K562 (cell line): ENCODE measurements around the gene RELL2. TPM values are rescaled to one million over a fixed set of nuclear protein-coding genes. Genes with fewer than 3 reads are reported as not detected.

Experiments
- ATAC-seq: fragments of 200-7000 bp; cut with Tn5 transposase; 3 replicates; pipeline ENCODE4 v1.9.1; 2020; ENCODE audit warnings: moderate library complexity
- BruUV-seq: library from RNA; stranded (reverse); fragments of 400-500 nt; replicated peaks from 2 replicates; lab custom pipeline; 2021; lab: Mats Ljungman, UMichigan
- CTCF ChIA-PET: fragments of 300-600 bp; formaldehyde crosslinking; extraction: SDS; loops from one replicate; lab custom pipeline; 2021; ENCODE audit warnings: low intra/inter-chr PET ratio; lab: Yijun Ruan, JAX
- POLR2A ChIA-PET: fragments of 300-600, 350-650 bp; sonication (Branson Sonifier 250); formaldehyde crosslinking; extraction: SDS; loops from one replicate; lab custom pipeline; 2021; ENCODE audit warnings: antibody characterized with exemption, inconsistent platforms; lab: Yijun Ruan, JAX
- DNase-seq, 4 experiments: peaks; one replicate each; pipeline versions ENCODE4 v3.0.0 to v3.0.0-alpha.2; 2011 to 2018; ENCODE audit warnings: low spot score in 3 of 4, mixed read lengths in 3 of 4; ENCODE audit errors: extremely low read depth in 1 of 4
- FAIRE-seq: peaks from 2 replicates; lab custom pipeline; 2011; peaks lifted over from hg19 to GRCh38; lab: Jason Lieb, UNC
- H2AFZ ChIP-seq: 2 replicates; pipeline ENCODE4 v1.6.0; 2011; ENCODE audit warnings: low read depth, low read length, control low read depth, inconsistent platforms
- H3K27ac ChIP-seq: fragments of 200-600 bp; 3 replicates; pipeline ENCODE4 v1.8.0; 2011; ENCODE audit warnings: low read depth, mild to moderate bottlenecking, control low read depth, inconsistent platforms, low read length, moderate library complexity, mixed read lengths; ENCODE audit errors: extremely low read depth
- H3K27me3 ChIP-seq, 2 experiments: fragments of 300-600 bp in 1 of 2; 2 replicates in 1 of 2; 3 replicates in 1 of 2; pipeline versions ENCODE4 v1.6.0 to v1.8.0; 2011; ENCODE audit warnings: inconsistent platforms in 2 of 2, low read length in 2 of 2, mild to moderate bottlenecking in 1 of 2, mixed read lengths in 1 of 2, moderate library complexity in 1 of 2; ENCODE audit not compliant: control insufficient read depth in 2 of 2, insufficient read depth in 2 of 2
- H3K36me3 ChIP-seq: fragments of 300-600 bp; 3 replicates; pipeline ENCODE4 v1.8.0; 2011; ENCODE audit warnings: mild to moderate bottlenecking, low read length, inconsistent platforms; ENCODE audit not compliant: control insufficient read depth, insufficient read depth
- H3K4me1 ChIP-seq, 2 experiments: fragments of 200-600 bp in 1 of 2; replicated peaks in 1 of 2; 2 replicates in 1 of 2; 3 replicates in 1 of 2; pipeline versions ENCODE4 v1.5.1 to v1.8.0; 2011; ENCODE audit warnings: inconsistent platforms in 2 of 2, low read length in 2 of 2, mild to moderate bottlenecking in 1 of 2, mixed read lengths in 1 of 2, moderate library complexity in 1 of 2; ENCODE audit not compliant: control insufficient read depth in 2 of 2, insufficient read depth in 2 of 2
- H3K4me2 ChIP-seq: 2 replicates; pipeline ENCODE4 v1.6.1; 2011; ENCODE audit warnings: low read length, control low read depth, inconsistent platforms, mixed read lengths; ENCODE audit not compliant: insufficient read depth
- H3K4me3 ChIP-seq: fragments of 200-600 bp; sonication (generic), shearing (Covaris generic); 2 replicates; pipeline ENCODE4 v1.5.1; 2016; ENCODE audit warnings: control low read depth, inconsistent platforms
- H3K79me2 ChIP-seq: fragments of 200-600 bp; 3 replicates; pipeline ENCODE4 v1.8.0; 2011; ENCODE audit warnings: low read length, inconsistent platforms; ENCODE audit not compliant: control insufficient read depth, insufficient read depth
- H3K9ac ChIP-seq, 2 experiments: 2 replicates each; pipeline versions ENCODE4 v1.6.0 to v1.6.1; 2011; ENCODE audit warnings: low read depth in 2 of 2, low read length in 2 of 2, control low read depth in 1 of 2, inconsistent platforms in 1 of 2, mild to moderate bottlenecking in 1 of 2, mixed read lengths in 1 of 2; ENCODE audit not compliant: insufficient read depth in 1 of 2
- H3K9me1 ChIP-seq: one replicate; pipeline ENCODE4 v1.6.0; 2011; ENCODE audit warnings: inconsistent platforms, mild to moderate bottlenecking, low read length, moderate library complexity; ENCODE audit not compliant: control insufficient read depth, insufficient read depth
- H3K9me3 ChIP-seq: replicated peaks from 2 replicates; pipeline ENCODE4 v1.5.1; 2011; ENCODE audit warnings: low read depth, low read length, inconsistent platforms; ENCODE audit not compliant: control insufficient read depth, insufficient read depth
- H4K20me1 ChIP-seq: replicated peaks from 2 replicates; pipeline ENCODE4 v1.6.1; 2011; ENCODE audit warnings: low read length, inconsistent platforms, mixed read lengths; ENCODE audit not compliant: control insufficient read depth, insufficient read depth
- POLR2G ChIP-seq: fragments of 200-400 bp; formaldehyde crosslinking; IDR thresholded peaks from 2 replicates; pipeline ENCODE4 v1.6.1; 2017; ENCODE audit warnings: low read depth, mild to moderate bottlenecking, antibody characterized with exemption, low read length, moderate library complexity
- ZHX1 ChIP-seq: fragments of 150-350 bp; conservative IDR thresholded peaks from 2 replicates; pipeline ENCODE4 v1.6.1; 2014; ENCODE audit warnings: low read length
- WGBS: fragments of 100-300 bp; shearing (Covaris generic); methylation state at CpG from one replicate; pipeline ENCODE4 v1.1.6; 2016; ENCODE audit warnings: low coverage, mixed read lengths; ENCODE audit not compliant: insufficient coverage; ENCODE audit errors: missing lambda C conversion rate; 5-methylcytosine and 5-hydroxymethylcytosine counted together
- in situ Hi-C: fragments of 300-500 bp; cut with MboI; formaldehyde crosslinking; loops from 4 replicates; pipeline ENCODE4 v1.15.0; 2018; ENCODE audit warnings: inconsistent platforms, mixed read lengths
- intact Hi-C: fragments of 100-400 bp; cut with micrococcal nuclease; formaldehyde crosslinking; loops from 2 replicates; pipeline ENCODE4 v1.14.2; 2022
- polyA plus RNA-seq, 8 experiments: library from polyadenylated mRNA; depleted of rRNA in 4 of 8; stranded (reverse) in 5 of 8; unstranded in 3 of 8; fragments of >200 nt; fragmentation: Nextera tagmentation in 2 of 8; fragmentation: Illumina TruSeq in 1 of 8; extraction: Ambion mirVana in 2 of 8; extraction: Trizol in 1 of 8; gene quantifications; 2 replicates each; pipeline versions ENCODE4 v1.2.1 to v1.2.3, GENCODE V29; 2011 to 2014; ENCODE audit warnings: inconsistent platforms in 1 of 8, missing spikeins in 1 of 8
- total RNA-seq, 7 experiments: library from RNA; depleted of rRNA in 6 of 7; stranded (reverse); fragments of >200 nt in 6 of 7; fragmentation: Illumina TruSeq in 2 of 7; extraction: Trizol in 2 of 7; gene quantifications; 2 replicates each; pipeline versions ENCODE4 v1.2.1 to v1.2.3, GENCODE V29; 2011 to 2021; ENCODE audit warnings: low replicate concordance in 1 of 7

Gene RELL2
- total and polyA plus RNA-seq, 9 of the 15 experiments (the other 6 are each of a cell fraction or from before 2014, with no cell fraction given) = 0.06 to 36.0 (median 14.3) TPM

DNA sequence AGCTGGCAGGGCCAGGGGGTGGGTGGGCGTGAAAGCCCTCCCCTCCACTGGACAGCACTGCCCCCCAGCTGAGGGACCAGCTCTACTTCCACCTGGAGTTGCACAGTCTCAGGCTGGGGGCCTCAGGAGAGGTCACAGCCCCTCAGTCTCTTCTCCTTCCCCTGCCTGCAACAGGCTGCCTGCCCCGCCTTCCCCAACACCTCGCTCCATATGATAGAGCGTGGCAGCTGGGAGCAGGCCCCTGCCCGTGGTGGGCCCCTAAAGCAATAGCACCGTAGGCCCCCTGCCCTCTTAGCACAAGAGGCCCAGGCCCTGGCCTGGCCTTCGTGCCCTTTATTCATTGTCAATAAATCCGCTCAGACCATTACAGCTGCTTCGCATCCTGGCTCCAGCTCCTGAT is 3.9 kb downstream of the RELL2 start:
- Histone ChIP-seq H3K9me3 (no peaks in the 10 kb centered on the region), H3K36me3 (peaks cover 53% of the 10 kb centered on the region; the same call in 2 of the 3 replicates), H3K27me3 (no peaks in the 10 kb centered on the region), H3K4me1 (peaks cover 24 to 42% of the 10 kb centered on the region in 2 experiments), H3K4me2 (no peak overlapping the region), H3K9me1 (peaks cover 5% of the 10 kb centered on the region), H2AFZ (no peak overlapping the region), H4K20me1 (peaks cover 12% of the 10 kb centered on the region; the same call in 1 of the 2 replicates), H3K4me3 (no peak overlapping the region), H3K79me2 (peaks cover 32% of the 10 kb centered on the region), H3K27ac (no peak overlapping the region), H3K9ac (peak overlapping the region in 1 of 2 experiments; percentile 49; a peak in 1 of 4 replicates)
- TF ChIP-seq ZHX1 (no peak), POLR2G (0 out of 2 replicates have a peak, but pooled peaks have one; percentile 37)
- ChIA-PET CTCF (no interaction called here), POLR2A (interaction anchor here (1.2 to 1.9 kb wide), 2 partner anchors 11 to 81 kb away, joined by 3 to 7 read pairs; partner anchors contain the start of gene FCHSD1)
- BruUV-seq = no TSS peak
- FAIRE-seq (no peak), DNase-seq (no peak), ATAC-seq (no peak)
- intact Hi-C loops = no loop called here
- in situ Hi-C loops = no loop called here
- WGBS = 96% methylated on average over 6 of the region's 9 CpGs
